CD4-positive, CD25-positive, alpha-beta regulatory T cell (primary cell): ENCODE data around the gene HGF. TPM values are rescaled to one million over a fixed set of nuclear protein-coding genes. Genes with fewer than 3 reads are reported as not detected.

Experiments used
- ATAC-seq, 2 donors: fragments of 150-1000 bp; cut with Tn5 transposase; one replicate each; pipeline ENCODE4 v1.10.0; 2021; ENCODE audit warnings: low read depth in 2 of 2, moderate number of reproducible peaks in 2 of 2, moderate library complexity in 1 of 2
- DNase-seq, 3 donors: peaks; one replicate each; pipeline versions ENCODE4 v3.0.0 to v3.0.0-alpha.2; 2012 to 2022; ENCODE audit warnings: mixed read lengths in 1 of 3
- H3K27ac ChIP-seq: one replicate; pipeline ENCODE4 v1.7.0; 2013; ENCODE audit warnings: mild to moderate bottlenecking, low read length; ENCODE audit not compliant: insufficient read depth, poor library complexity, severe bottlenecking
- H3K27me3 ChIP-seq: one replicate; pipeline ENCODE4 v1.7.0; 2013; ENCODE audit warnings: low read length; ENCODE audit not compliant: control insufficient read depth, insufficient read depth
- H3K36me3 ChIP-seq: one replicate; pipeline ENCODE4 v1.7.0; 2013; ENCODE audit warnings: mild to moderate bottlenecking, low read length, moderate library complexity; ENCODE audit not compliant: control insufficient read depth, insufficient read depth
- H3K4me1 ChIP-seq: 2 replicates; pipeline ENCODE4 v1.7.0; 2013; ENCODE audit warnings: mild to moderate bottlenecking, low read length; ENCODE audit not compliant: insufficient read depth, control insufficient read depth, poor library complexity, severe bottlenecking
- H3K4me3 ChIP-seq: one replicate; pipeline ENCODE4 v1.7.0; 2013; ENCODE audit warnings: low read depth, mild to moderate bottlenecking, low read length, moderate library complexity
- H3K9me3 ChIP-seq, 2 experiments: 1 replicate in 1 of 2; 2 replicates in 1 of 2; pipeline ENCODE4 v1.7.0; 2013; ENCODE audit warnings: low read length in 2 of 2, mild to moderate bottlenecking in 1 of 2, moderate library complexity in 1 of 2; ENCODE audit not compliant: control insufficient read depth in 2 of 2
- H3K27ac Mint-ChIP-seq, 3 donors: one replicate each; pipeline ENCODE4 v1.8.0; 2020 to 2022; ENCODE audit warnings: mild to moderate bottlenecking in 3 of 3, mixed read lengths in 3 of 3, moderate library complexity in 2 of 3
- H3K27me3 Mint-ChIP-seq: one replicate; pipeline ENCODE4 v1.8.0; 2022; ENCODE audit warnings: mild to moderate bottlenecking, mixed read lengths
- H3K36me3 Mint-ChIP-seq: one replicate; pipeline ENCODE4 v1.8.0; 2020; ENCODE audit warnings: mixed read lengths
- H3K4me1 Mint-ChIP-seq, 4 donors: one replicate each; pipeline ENCODE4 v1.8.0; 2020 to 2022; ENCODE audit warnings: mixed read lengths in 4 of 4, mild to moderate bottlenecking in 1 of 4
- H3K4me3 Mint-ChIP-seq, 4 donors: one replicate each; pipeline ENCODE4 v1.8.0; 2020 to 2022; ENCODE audit warnings: mild to moderate bottlenecking in 4 of 4, mixed read lengths in 4 of 4, moderate library complexity in 3 of 4
- H3K9me3 Mint-ChIP-seq, 7 donors: one replicate each; pipeline ENCODE4 v1.8.0; 2020 to 2022; ENCODE audit warnings: mixed read lengths in 7 of 7, mild to moderate bottlenecking in 3 of 7, moderate library complexity in 2 of 7
- polyA plus RNA-seq, 4 donors: library from polyadenylated mRNA; unstranded; fragments of 300-500 nt; fragmentation: Illumina TruSeq; gene quantifications; one replicate each; pipeline ENCODE4 v1.2.3, GENCODE V29; 2021
- total RNA-seq: library from RNA; stranded (reverse); gene quantifications from one replicate; pipeline ENCODE4 v1.2.3, GENCODE V29; 2022

HGF gene
- total and polyA plus RNA-seq, 5 donors from 2014 or later, result 0.57 TPM; not detected in 4

GRCh38 chr7:81783818-81784217 is 14.0 kb upstream of the HGF start:
- Histone ChIP-seq H3K36me3 (no peaks in the 10 kb centered on the region), H3K27ac (no peak overlapping the region), H3K4me1 (no peaks in the 10 kb centered on the region), H3K4me3 (no peak overlapping the region), H3K27me3 (no peaks in the 10 kb centered on the region), H3K9me3 (peaks cover 0 to 3% of the 10 kb centered on the region in 2 experiments)
- no peaks in the 10 kb centered on the region for H3K36me3 Mint-ChIP-seq
- H3K27ac Mint-ChIP-seq, result no peak overlapping the region
- H3K4me3 Mint-ChIP-seq, result no peak overlapping the region
- no peaks in the 10 kb centered on the region for H3K4me1 Mint-ChIP-seq
- peaks cover 0 to 11% (median 3%) of the 10 kb centered on the region in 7 donors for H3K9me3 Mint-ChIP-seq
- no peaks in the 10 kb centered on the region for H3K27me3 Mint-ChIP-seq
- DNase-seq (no peak), ATAC-seq (no peak)

- H3K4me1 Mint-ChIP-seq, result no peaks in the 10 kb centered on the region
- Histone ChIP-seq H3K4me3 (no peak overlapping the region), H3K4me1 (no peaks in the 10 kb centered on the region), H3K36me3 (no peaks in the 10 kb centered on the region), H3K27ac (no peak overlapping the region), H3K9me3 (peaks cover 0 to 3% of the 10 kb centered on the region in 2 experiments), H3K27me3 (no peaks in the 10 kb centered on the region)
- no peaks in the 10 kb centered on the region for H3K36me3 Mint-ChIP-seq
- H3K4me3 Mint-ChIP-seq, result no peak overlapping the region
- DNase-seq (no peak), ATAC-seq (no peak)
- H3K27ac Mint-ChIP-seq, result no peak overlapping the region
- peaks cover 0 to 5% (median 2%) of the 10 kb centered on the region in 7 donors for H3K9me3 Mint-ChIP-seq
- H3K27me3 Mint-ChIP-seq, result no peaks in the 10 kb centered on the region
These were observed 11.3 kb upstream of the HGF start for GRCh38 chr7:81780914-81781693.

GRCh38 chr7:81779706-81780105 is 9.9 kb upstream of the HGF start:
- H3K9me3 Mint-ChIP-seq, result peaks cover 0 to 5% (median 3%) of the 10 kb centered on the region in 7 donors
- no peak for ATAC-seq

DNA sequence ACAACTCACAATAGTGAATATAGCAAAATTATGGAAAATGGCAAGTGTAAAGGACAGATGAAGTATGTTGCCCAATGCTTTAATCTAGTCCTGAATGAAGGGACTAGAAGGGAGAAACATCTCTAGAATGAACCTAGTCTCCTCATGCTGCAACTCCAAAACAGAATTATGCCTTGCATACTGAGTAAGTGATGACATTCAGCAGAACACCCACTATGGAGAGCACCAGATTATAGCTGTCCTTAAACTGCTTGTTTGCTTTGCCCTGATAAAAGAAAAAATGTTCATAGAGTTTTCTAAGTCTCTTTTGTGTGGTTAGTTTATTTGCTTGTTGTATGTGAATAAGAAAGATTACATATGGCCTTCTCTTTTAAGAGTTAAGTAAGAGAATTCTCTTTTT is 7.8 kb upstream of the HGF start:
- DNase-seq (no peak), ATAC-seq (no peak)
- Histone ChIP-seq H3K9me3 (no peaks in the 10 kb centered on the region), H3K27ac (no peak overlapping the region), H3K36me3 (no peaks in the 10 kb centered on the region), H3K27me3 (no peaks in the 10 kb centered on the region), H3K4me3 (no peak overlapping the region), H3K4me1 (no peaks in the 10 kb centered on the region)
- H3K9me3 Mint-ChIP-seq, result peaks cover 0 to 10% (median 2%) of the 10 kb centered on the region in 7 donors
- no peak overlapping the region for H3K4me3 Mint-ChIP-seq
- no peak overlapping the region for H3K27ac Mint-ChIP-seq
- H3K27me3 Mint-ChIP-seq, result no peaks in the 10 kb centered on the region
- H3K4me1 Mint-ChIP-seq, result no peaks in the 10 kb centered on the region
- no peaks in the 10 kb centered on the region for H3K36me3 Mint-ChIP-seq

More at GRCh38 chr7:81779706-81780105, 9.9 kb upstream of the HGF start:
- Mint-ChIP-seq H3K4me1 (no peaks in the 10 kb centered on the region), H3K27me3 (no peaks in the 10 kb centered on the region), H3K36me3 (no peaks in the 10 kb centered on the region), H3K4me3 (no peak overlapping the region), H3K27ac (no peak overlapping the region)
- no peaks in the 10 kb centered on the region for H3K27me3 ChIP-seq
- H3K4me3 ChIP-seq, result no peak overlapping the region
- DNase-seq, result no peak
- peaks cover 0 to 3% of the 10 kb centered on the region in 2 experiments for H3K9me3 ChIP-seq
- H3K4me1 ChIP-seq, result no peaks in the 10 kb centered on the region
- no peak overlapping the region for H3K27ac ChIP-seq
- H3K36me3 ChIP-seq, result no peaks in the 10 kb centered on the region

- ATAC-seq (no peak), DNase-seq (no peak)
- Histone ChIP-seq H3K9me3 (no peaks in the 10 kb centered on the region), H3K4me3 (no peak overlapping the region), H3K27me3 (no peaks in the 10 kb centered on the region), H3K36me3 (no peaks in the 10 kb centered on the region), H3K4me1 (no peaks in the 10 kb centered on the region), H3K27ac (no peak overlapping the region)
- H3K36me3 Mint-ChIP-seq, result no peaks in the 10 kb centered on the region
- peaks cover 0 to 10% (median 1%) of the 10 kb centered on the region in 7 donors for H3K9me3 Mint-ChIP-seq
- H3K4me1 Mint-ChIP-seq, result no peaks in the 10 kb centered on the region
- H3K27me3 Mint-ChIP-seq, result no peaks in the 10 kb centered on the region
- H3K4me3 Mint-ChIP-seq, result no peak overlapping the region
- no peak overlapping the region for H3K27ac Mint-ChIP-seq
These were observed 7.2 kb upstream of the HGF start for GRCh38 chr7:81776948-81777630.

GRCh38 chr7:81776161-81776560 is 6.3 kb upstream of the HGF start:
- ATAC-seq, result no peak
- no peak for DNase-seq
- Histone ChIP-seq H3K4me3 (no peak overlapping the region), H3K9me3 (no peaks in the 10 kb centered on the region), H3K27ac (no peak overlapping the region), H3K4me1 (no peaks in the 10 kb centered on the region), H3K27me3 (no peaks in the 10 kb centered on the region), H3K36me3 (no peaks in the 10 kb centered on the region)
- Mint-ChIP-seq H3K9me3 (peaks cover 0 to 10% (median 3%) of the 10 kb centered on the region in 7 donors), H3K4me1 (no peaks in the 10 kb centered on the region), H3K4me3 (no peak overlapping the region), H3K36me3 (no peaks in the 10 kb centered on the region), H3K27me3 (no peaks in the 10 kb centered on the region), H3K27ac (no peak overlapping the region)

GRCh38 chr7:81775560-81775959 is 5.7 kb upstream of the HGF start:
- Mint-ChIP-seq H3K4me1 (no peaks in the 10 kb centered on the region), H3K36me3 (no peaks in the 10 kb centered on the region), H3K9me3 (peaks cover 0 to 10% (median 1%) of the 10 kb centered on the region in 7 donors), H3K27me3 (no peaks in the 10 kb centered on the region), H3K27ac (no peak overlapping the region), H3K4me3 (no peak overlapping the region)
- Histone ChIP-seq H3K4me3 (no peak overlapping the region), H3K27me3 (no peaks in the 10 kb centered on the region), H3K4me1 (no peaks in the 10 kb centered on the region), H3K27ac (no peak overlapping the region), H3K36me3 (no peaks in the 10 kb centered on the region), H3K9me3 (peaks cover 0 to 4% of the 10 kb centered on the region in 2 experiments)
- DNase-seq (no peak), ATAC-seq (no peak)
